ENCODE measurements around the gene USP37. TPM values are rescaled to one million over a fixed set of nuclear protein-coding genes. Genes with fewer than 3 reads are reported as not detected.

USP37 gene
- polyA plus RNA-seq, 3 donors, result 2.7 to 4.9 (median 2.7) TPM

DNA sequence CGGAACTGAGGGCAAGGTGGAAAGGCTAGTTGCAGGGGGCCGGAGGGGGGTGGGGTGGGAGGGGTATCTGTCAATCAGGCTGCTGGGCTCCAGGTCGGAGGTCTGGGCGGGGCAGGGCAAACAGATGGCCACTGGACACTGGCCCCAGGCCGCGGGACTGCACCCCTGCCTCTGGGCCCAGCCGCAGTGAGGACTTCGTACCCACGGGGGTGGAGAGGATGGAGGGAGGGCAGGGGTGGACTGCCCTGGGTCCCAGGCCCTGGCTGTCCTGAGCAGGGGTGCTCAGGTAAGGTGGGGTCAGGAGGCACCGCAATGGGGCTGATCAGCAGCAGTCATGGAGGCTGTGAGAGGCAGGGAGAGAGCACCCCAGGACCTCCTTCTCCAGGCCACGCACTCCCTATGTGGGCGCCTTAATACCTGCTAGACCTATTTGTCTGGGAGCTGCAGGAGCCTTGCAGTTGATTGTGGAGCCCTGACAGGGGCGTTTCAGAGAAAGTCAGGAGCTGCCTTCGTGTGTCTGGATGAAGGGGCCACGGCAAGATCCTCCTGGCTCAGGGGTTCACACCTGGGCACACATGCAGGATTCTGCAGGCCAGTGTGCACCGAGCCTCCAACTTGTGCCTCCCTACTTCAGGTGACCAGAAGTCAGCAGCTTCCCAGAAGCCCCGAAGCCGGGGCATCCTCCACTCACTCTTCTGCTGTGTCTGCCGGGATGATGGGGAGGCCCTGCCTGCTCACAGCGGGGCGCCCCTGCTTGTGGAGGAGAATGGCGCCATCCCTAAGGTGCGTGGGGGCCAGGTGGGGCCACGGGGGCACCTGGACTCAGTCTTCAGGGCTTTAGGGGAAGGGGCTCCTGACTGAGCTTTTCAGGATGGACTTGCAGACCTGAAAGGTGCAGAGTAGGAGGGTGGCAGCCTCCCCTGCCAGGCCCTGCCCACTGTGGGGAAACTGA, 166.9 kb downstream of the USP37 start:
- intact Hi-C loops (cut with micrococcal nuclease), result loop anchor here (10.0 kb wide), 2 partner anchors 164 to 274 kb away; partner anchors contain the start of genes CNOT9 (in 1 of the 2), RNF25 (in 1 of the 2), STK36 (in 1 of the 2) and USP37 (in 1 of the 2)
- 33% methylated on average over 14 of the region's 24 CpGs for WGBS (ENCODE audit: insufficient coverage)
- Mint-ChIP-seq H3K4me3 (peak overlapping the region; percentile 93 to 98), H3K36me3 (peaks cover 29 to 38% of the 10 kb centered on the region in 2 donors), H3K4me1 (peaks cover 65% of the 10 kb centered on the region), H3K27ac (peak overlapping the region; percentile 53 to 79 (median 69)), H3K9me3 (peaks cover 0 to 4% (median 0%) of the 10 kb centered on the region in 7 donors), H3K27me3 (ENCODE audit: low read depth in 3 of 3) (peaks cover 0 to 2% (median 0%) of the 10 kb centered on the region in 3 donors)
- H3K4me3 ChIP-seq (replicated peaks in 1 of 3; ENCODE audit: low read depth in 2 of 3, low read length in 3 of 3), result peak overlapping the region; percentile 84 to 95 (median 92)
- peak in 1 of 3 donors; percentile 25 for DNase-seq
- peaks cover 93% of the 10 kb centered on the region for H3K79me2 ChIP-seq (ENCODE audit: insufficient read depth, low read length)
- H3K9ac ChIP-seq (ENCODE audit: insufficient read depth, low read length, poor library complexity, severe bottlenecking), result peak overlapping the region; percentile 82
- no peaks in the 10 kb centered on the region for H3K27me3 ChIP-seq (ENCODE audit: control insufficient read depth in 2 of 2, insufficient read depth in 2 of 2, low read length in 2 of 2)
- peaks cover 51% of the 10 kb centered on the region for H4K20me1 ChIP-seq (ENCODE audit: insufficient read depth, low read length)
- peaks cover 75 to 87% of the 10 kb centered on the region in 2 donors for H3K4me1 ChIP-seq (ENCODE audit: control insufficient read depth in 1 of 2, insufficient read depth in 2 of 2, low read length in 2 of 2)
- TF ChIP-seq, protein P1, sequence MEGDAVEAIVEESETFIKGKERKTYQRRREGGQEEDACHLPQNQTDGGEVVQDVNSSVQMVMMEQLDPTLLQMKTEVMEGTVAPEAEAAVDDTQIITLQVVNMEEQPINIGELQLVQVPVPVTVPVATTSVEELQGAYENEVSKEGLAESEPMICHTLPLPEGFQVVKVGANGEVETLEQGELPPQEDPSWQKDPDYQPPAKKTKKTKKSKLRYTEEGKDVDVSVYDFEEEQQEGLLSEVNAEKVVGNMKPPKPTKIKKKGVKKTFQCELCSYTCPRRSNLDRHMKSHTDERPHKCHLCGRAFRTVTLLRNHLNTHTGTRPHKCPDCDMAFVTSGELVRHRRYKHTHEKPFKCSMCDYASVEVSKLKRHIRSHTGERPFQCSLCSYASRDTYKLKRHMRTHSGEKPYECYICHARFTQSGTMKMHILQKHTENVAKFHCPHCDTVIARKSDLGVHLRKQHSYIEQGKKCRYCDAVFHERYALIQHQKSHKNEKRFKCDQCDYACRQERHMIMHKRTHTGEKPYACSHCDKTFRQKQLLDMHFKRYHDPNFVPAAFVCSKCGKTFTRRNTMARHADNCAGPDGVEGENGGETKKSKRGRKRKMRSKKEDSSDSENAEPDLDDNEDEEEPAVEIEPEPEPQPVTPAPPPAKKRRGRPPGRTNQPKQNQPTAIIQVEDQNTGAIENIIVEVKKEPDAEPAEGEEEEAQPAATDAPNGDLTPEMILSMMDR (IDR thresholded peaks at IDR 0.05), result no peak
- no peaks in the 10 kb centered on the region for H3K9me3 ChIP-seq (replicated peaks in 1 of 2; ENCODE audit: control insufficient read depth in 1 of 2, insufficient read depth in 1 of 2, low read length in 2 of 2)
- peak overlapping the region; percentile 79 for H3K4me2 ChIP-seq (replicated peaks; ENCODE audit: extremely low read depth, low read length, poor library complexity, severe bottlenecking)
- H3K27ac ChIP-seq (ENCODE audit: low read depth in 1 of 2, low read length in 2 of 2), result peak overlapping the region; percentile 75 to 91
- peaks cover 38 to 41% of the 10 kb centered on the region in 2 donors for H3K36me3 ChIP-seq (replicated peaks in 1 of 2; ENCODE audit: control insufficient read depth in 1 of 2, insufficient read depth in 2 of 2, low read length in 2 of 2)
- H2AFZ ChIP-seq (ENCODE audit: insufficient read depth, low read depth, low read length, poor library complexity, severe bottlenecking), result no peak overlapping the region

Small RNAs within 50 kb of the gene (small RNA-seq; reads per million reads assigned to genes)
- gene MIR26B (ENCODE audit: insufficient read length, low read depth) (1,576 reads per million, percentile 99 among the genes with 10 or more reads in this experiment), gene RNU6-136P (ENCODE audit: insufficient read length, low read depth) (not detected)

Other genes starting within 250 kb of the USP37 start
- gene CATIP, start 211.5 kb downstream of the USP37 start, polyA plus RNA-seq, result 1 to 10 TPM; 1.8 to 5.5 (median 2.9) TPM
- gene SLC11A1, start 186.1 kb downstream of the USP37 start, polyA plus RNA-seq, result 1,000 to 10,000 TPM in 1 of 3 donors, 100 to 1,000 TPM in 2; 184 to 2,019 (median 352) TPM
- gene CTDSP1, start 168.5 kb downstream of the USP37 start, polyA plus RNA-seq, result 100 to 1,000 TPM in 1 of 3 donors, 10 to 100 TPM in 2; 46.4 to 258 (median 49.9) TPM
- not detected for gene VIL1, start 149.2 kb downstream of the USP37 start, polyA plus RNA-seq
- 10 to 100 TPM; 14.5 to 21.5 (median 18.4) TPM for gene CNOT9, start 488 bp upstream of the USP37 start, polyA plus RNA-seq
- gene PLCD4, start 39.5 kb upstream of the USP37 start, polyA plus RNA-seq, result under 1 TPM in 2 of 3 donors, not detected in 1; 0.04 to 0.05 TPM
- gene ZNF142, start 91.3 kb upstream of the USP37 start, polyA plus RNA-seq, result 10 to 100 TPM in 1 of 3 donors, 1 to 10 TPM in 1, under 1 TPM in 1; 0.72 to 15.6 (median 3.3) TPM
- 10 to 100 TPM; 10.5 to 42.9 (median 12.3) TPM for gene BCS1L, start 91.3 kb upstream of the USP37 start, polyA plus RNA-seq
- 10 to 100 TPM; 10.7 to 20.3 (median 12.9) TPM for gene RNF25, start 103.7 kb upstream of the USP37 start, polyA plus RNA-seq
- 10 to 100 TPM in 1 of 3 donors, 1 to 10 TPM in 2; 1.3 to 36.2 (median 3.3) TPM for gene STK36, start 103.7 kb upstream of the USP37 start, polyA plus RNA-seq
- 10 to 100 TPM; 13.5 to 90.2 (median 16.3) TPM for gene TTLL4, start 142.5 kb upstream of the USP37 start, polyA plus RNA-seq
- 100 to 1,000 TPM; 151 to 218 (median 214) TPM for gene CYP27A1, start 213.8 kb upstream of the USP37 start, polyA plus RNA-seq